NCI-H146 (cell line): ENCODE measurements around the gene CLDND2.
"Not testable (repeated sequence)": the region's sequence is repeated elsewhere in the genome, so short reads cannot be mapped to it uniquely, and the experiment has no call there.

ENCODE experiments used
- DNase-seq: peaks from one replicate; lab custom pipeline; 2025; lab: John Stamatoyannopoulos, UW

CLDND2 gene

GRCh38 chr19:51368366-51369282 is at the start of gene CLDND2:
Gene CLDND2, minus strand, starts transcription at chr19:51369003. Its CDS starts 426 bp downstream, at chr19:51368577.
- DNase-seq: no peak

GRCh38 chr19:51417810-51418157 is 49.0 kb upstream of the CLDND2 start:
- DNase-seq: no peak

- DNase-seq: no peak
Measured at GRCh38 chr19:51417107-51417809, 48.5 kb upstream of the CLDND2 start, which contains the start of gene SIGLEC10. Gene SIGLEC10, minus strand, starts transcription at chr19:51417642. Its CDS starts 61 bp downstream, at chr19:51417581.

- not testable (repeated sequence) for DNase-seq
Measured at GRCh38 chr19:51416422-51416821, 47.6 kb upstream of the CLDND2 start.

GRCh38 chr19:51415187-51415586 is 46.4 kb upstream of the CLDND2 start:
- DNase-seq: no peak

GRCh38 chr19:51410950-51411748 is 42.3 kb upstream of the CLDND2 start:
- no peak for DNase-seq

- DNase-seq: no peak
Measured at GRCh38 chr19:51407511-51408131, 38.8 kb upstream of the CLDND2 start.

GRCh38 chr19:51402117-51402516 is 33.3 kb upstream of the CLDND2 start:
- no peak for DNase-seq

- not testable (repeated sequence) for DNase-seq
Measured at GRCh38 chr19:51399936-51400335, 31.1 kb upstream of the CLDND2 start.

GRCh38 chr19:51399231-51399630 is 30.4 kb upstream of the CLDND2 start:
- DNase-seq: no peak

- DNase-seq: no peak
Measured at GRCh38 chr19:51398096-51398704, 29.4 kb upstream of the CLDND2 start.

GRCh38 chr19:51397453-51397852 is 28.6 kb upstream of the CLDND2 start:
- DNase-seq: not testable (repeated sequence)

- DNase-seq: no peak
Measured at GRCh38 chr19:51396175-51396574, 27.4 kb upstream of the CLDND2 start.

GRCh38 chr19:51394050-51394836 is 25.4 kb upstream of the CLDND2 start:
- peak; percentile 43 for DNase-seq

GRCh38 chr19:51392701-51393100 is 23.9 kb upstream of the CLDND2 start:
- no peak for DNase-seq

- DNase-seq: no peak
Measured at GRCh38 chr19:51391073-51391611, 22.3 kb upstream of the CLDND2 start.

GRCh38 chr19:51389143-51389542 is 20.3 kb upstream of the CLDND2 start:
- no peak for DNase-seq

GRCh38 chr19:51387924-51388389 is 19.2 kb upstream of the CLDND2 start, which contains the start of gene LIM2:
Gene LIM2, minus strand, starts transcription at chr19:51387974. Its CDS starts 531 bp downstream, at chr19:51387443.
- no peak for DNase-seq

GRCh38 chr19:51386882-51387520 is 18.2 kb upstream of the CLDND2 start:
- DNase-seq: no peak
